Stimulated activated CD4-positive, alpha-beta T cell treated with anti-CD3 and anti-CD28 coated beads, Interleukin-2, amount 100 ng/mL, for 48 hours (primary cell): ENCODE results near the gene TTI1.
"Not testable (repeated sequence)": the region's sequence is repeated elsewhere in the genome, so short reads cannot be mapped to it uniquely, and the experiment has no call there.

Source experiments
- DNase-seq, 2 donors: peaks; one replicate each; pipeline ENCODE4 v3.0.0-alpha.2; 2020

The TTI1 gene

DNA sequence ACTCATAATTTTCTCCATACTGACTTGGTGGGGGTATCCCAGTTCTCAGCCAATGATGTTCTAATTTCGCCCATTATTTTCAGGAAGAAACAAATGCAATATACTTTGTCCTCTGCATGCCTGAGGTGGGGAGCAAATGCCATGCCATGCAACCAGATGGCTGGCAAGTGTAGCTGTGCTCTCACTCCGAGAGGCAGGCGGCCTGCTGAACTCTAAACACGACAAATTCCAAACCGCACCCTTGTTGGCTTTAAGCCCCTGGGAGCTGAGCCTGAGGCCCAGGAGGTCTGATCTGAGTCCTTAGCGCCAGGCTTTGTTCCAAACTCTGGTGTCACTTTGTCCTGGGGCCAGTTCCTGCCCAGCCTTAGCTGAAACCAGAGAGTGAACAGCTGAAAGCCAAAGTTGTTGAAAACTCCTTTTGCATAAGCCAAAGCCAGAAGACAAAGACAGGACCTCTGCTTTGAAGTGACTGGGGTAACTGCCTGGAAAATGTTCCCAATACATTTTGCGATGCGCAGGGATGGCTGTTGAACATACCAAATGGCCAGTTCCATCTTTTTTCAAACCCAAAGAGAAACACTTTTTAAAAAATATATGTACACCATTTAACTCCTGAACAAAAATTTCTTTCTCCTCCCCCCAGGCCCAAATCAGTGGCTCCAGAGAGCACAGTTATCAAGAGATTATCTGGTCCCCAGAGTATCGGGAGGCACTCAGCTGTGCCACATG lies 46.2 kb downstream of the TTI1 start:
- no peak for DNase-seq

GRCh38 chr20:37986044-37986858 lies 47.0 kb downstream of the TTI1 start:
- no peak for DNase-seq

DNA sequence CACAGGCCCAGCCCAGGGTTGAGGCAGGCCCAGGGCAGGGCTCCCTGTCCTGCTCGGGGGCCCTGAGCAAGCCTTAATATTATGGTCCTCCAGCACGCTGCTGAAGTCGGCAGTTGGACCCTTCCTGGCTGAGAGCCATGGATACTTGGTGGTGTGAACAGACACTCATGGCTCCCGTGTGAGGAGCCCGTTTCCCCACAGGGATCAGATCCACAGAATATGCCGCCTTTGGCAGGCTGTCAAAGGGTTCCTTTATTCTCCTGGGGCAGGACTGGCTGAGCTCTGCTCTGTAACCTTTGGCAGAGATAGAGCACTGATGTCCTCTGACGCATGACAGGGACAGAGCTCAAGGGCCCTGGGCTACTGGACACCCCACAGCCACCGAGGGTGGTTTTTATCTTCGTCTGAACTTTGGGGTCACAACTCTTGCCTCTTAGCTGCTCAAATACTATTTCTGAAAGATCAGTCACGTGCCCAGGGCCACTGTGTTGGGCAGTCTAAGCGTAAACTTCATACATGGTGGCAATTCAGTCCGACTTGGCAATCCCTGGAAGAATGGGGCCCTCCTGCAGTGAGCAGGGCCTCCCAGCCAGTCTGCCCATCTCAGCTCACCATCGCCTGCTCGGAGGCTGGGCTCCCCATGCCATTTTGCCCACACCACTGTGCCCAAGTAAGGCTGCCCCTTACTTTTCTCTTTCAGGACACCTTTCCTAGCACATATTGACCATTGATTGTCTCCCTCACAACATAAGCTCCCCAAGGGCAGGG lies 49.1 kb downstream of the TTI1 start:
- DNase-seq: no peak

DNA sequence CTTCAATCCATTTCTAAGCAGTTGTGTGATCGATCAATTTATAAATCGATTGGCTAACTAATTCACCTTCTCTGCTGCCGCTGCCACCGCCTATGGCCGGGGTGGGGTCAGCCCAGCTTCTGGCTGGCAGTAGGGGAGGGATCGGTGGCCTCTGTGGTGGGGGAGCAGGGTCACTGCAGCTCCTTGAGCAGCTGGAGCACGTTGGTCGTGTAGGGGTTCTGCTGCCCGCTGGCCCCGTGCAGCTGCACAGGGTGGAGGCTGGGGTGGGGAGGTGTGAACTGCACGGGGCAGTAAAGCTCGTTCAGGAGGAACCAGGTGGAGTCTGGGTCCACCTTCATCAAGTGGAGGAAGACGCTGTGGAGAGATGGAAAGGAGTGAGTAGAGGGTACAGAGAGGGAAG lies 50.0 kb downstream of the TTI1 start:
- no peak for DNase-seq

- no peak for DNase-seq
These were observed 51.7 kb downstream of the TTI1 start for GRCh38 chr20:37981568-37981967.

GRCh38 chr20:37980876-37981275 lies 52.4 kb downstream of the TTI1 start:
- DNase-seq: no peak

GRCh38 chr20:37980383-37980782 lies 52.9 kb downstream of the TTI1 start:
- DNase-seq: no peak

DNA sequence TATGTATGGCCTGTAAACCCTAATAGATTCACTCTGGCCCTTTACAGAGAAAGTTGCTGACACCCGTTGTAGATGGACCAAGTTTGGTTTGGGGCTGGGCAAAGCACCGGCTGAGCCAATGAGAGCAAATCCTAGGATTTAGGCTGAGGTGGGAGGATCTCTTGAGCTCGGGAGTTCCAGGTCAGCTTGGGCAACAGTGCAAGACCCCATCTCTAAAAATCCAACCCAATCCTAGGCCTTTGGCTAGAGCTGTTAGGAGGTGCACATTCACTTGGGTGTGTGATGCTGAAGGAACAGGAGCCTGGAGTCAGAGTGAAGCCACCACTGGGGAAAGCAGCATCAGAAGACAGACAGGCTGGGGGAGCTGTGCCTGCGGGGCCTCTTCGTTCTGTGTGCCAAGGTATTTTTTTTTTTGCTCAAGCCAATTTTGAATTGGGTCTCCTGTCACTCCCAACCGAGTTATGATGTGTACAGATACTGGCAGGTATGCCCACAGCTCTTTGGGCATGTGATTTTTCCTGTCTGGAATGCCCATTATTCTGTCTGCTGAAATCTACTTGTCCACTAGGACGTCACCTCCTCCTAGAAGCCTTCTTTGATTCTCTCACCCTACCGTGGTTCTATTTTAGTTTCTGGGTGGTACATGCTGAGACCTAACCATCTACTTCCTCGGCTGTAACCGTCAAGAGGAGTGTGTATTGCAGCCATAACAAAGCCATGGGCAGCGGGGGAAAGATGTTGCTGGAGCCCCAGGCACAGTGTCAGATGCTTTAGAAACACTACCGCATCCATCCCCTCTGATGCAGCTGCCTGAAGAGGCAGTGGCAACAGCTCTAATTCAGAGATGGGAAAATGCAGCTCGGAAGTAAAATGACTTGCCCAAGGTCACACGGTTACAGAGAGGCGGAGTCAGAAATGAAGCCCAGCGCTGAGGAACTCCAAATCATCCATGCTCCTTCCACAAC lies 54.0 kb downstream of the TTI1 start:
- DNase-seq: no peak

DNA sequence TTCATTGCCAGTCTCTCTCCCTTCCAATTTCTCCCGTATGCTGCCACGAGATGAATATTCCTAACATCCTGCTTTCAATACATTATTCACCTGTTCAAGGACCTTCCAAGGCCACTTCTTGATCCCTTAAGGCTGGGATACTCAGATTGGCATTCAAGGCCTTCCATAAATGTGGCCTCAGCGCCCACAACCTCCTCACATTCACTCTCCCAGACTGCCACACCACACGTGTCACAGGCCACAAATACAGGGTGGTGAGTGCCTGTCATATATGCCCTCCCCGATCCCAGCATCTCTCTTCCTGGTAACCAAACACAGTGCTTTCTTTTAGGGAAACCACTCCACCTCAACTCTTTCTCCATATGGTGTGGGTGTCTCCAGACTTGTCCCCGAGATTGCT lies 55.5 kb downstream of the TTI1 start:
- no peak for DNase-seq

GRCh38 chr20:37977338-37977737 lies 55.9 kb downstream of the TTI1 start:
- no peak for DNase-seq

- no peak for DNase-seq
These were observed 56.4 kb downstream of the TTI1 start for GRCh38 chr20:37976887-37977286.

GRCh38 chr20:37973059-37973910 lies 60.0 kb downstream of the TTI1 start:
- DNase-seq: no peak

DNA sequence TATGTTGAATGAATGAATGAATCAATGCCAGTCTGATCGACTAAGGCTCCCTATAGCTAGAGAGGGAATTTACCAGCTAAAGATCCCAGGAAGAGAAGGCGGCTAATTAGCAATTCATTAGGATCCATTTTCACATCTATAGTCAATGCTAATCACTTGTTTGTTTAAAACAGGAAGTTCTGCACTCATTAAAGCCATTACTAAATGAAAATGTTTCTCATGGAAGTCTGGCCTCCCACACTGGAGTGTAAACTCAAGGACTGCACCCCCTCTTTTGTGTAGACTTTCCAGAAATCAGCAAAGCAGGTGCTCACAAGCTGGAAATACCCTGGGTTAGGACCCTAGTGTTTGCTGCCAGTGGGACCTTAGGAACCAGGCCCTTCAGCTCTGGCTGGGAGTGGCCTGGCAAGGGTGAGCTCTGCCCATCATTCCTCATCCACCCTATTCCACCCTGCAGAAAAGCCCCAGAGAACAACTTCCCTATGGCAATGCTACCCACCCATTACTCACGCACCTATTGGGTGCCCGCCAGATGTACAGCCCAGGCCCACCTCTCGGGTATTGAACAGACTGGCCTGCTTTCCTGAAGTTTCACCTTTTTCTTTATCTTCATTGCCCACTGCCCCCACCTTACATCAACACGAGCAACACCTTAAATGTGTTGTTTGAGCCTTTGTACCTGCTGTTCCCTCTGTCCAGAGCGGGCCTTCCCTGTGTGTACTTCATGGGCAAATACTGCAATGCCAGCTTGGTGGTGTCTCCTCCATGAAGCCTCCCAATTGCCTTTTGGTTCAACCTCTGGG lies 60.8 kb downstream of the TTI1 start:
- DNase-seq: no peak

- DNase-seq: no peak
These were observed 61.6 kb downstream of the TTI1 start for GRCh38 chr20:37971561-37972127.

- no peak for DNase-seq
These were observed 62.4 kb downstream of the TTI1 start for GRCh38 chr20:37970856-37971245.

GRCh38 chr20:37969949-37970855 lies 63.1 kb downstream of the TTI1 start:
- no peak for DNase-seq

DNA sequence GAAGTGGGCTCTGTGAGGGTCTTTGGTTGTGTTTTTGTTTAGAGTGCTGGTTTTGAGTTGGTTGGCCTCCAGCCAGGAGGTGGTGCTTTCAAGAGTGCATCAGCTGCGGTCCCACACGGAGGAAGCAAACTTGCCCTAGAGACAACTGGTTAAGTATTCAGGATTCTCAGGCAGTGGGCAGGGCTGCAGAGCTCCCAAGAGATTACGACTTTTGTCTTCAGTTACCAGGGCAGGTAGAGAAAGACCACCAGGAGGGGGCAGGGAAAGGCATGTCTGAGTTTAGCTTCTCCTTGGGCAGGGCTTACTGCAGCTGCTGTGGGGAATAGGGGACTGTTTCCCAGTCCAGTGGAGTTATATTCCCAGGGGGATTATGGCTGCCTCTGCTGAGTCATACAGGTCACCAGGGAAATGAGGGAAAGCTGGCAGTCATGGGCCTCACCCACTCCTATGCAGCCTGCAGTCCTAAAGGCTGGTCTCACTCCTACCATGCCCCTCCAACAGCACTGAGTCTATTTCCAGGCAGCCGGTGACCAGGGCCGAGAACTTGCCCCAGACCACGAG lies 64.3 kb downstream of the TTI1 start:
- DNase-seq: no peak

DNA sequence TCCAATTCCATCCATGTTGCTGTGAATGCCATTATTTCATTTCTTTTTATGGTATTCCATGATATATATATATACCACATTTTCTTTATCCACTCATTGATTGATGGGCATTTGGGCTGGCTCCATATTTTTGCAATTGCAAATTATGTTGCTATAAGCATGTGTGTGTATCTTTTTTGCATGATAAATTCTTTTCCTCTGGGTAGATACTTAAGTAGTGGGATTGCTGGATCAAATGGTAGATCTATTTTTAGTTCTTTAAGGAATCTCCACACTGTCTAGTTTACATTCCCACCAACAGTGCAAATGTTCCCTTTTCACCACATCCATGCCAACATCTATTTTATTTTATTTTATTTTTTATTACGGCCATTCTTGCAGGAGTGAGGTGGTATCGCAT lies 69.8 kb downstream of the TTI1 start:
- DNase-seq: not testable (repeated sequence)

GRCh38 chr20:37961066-37961465 lies 72.2 kb downstream of the TTI1 start:
- no peak for DNase-seq
